Psoas muscle (tissue), 8 donors: ENCODE measurements around the gene TRIM27. TPM values are rescaled to one million over a fixed set of nuclear protein-coding genes. Genes with fewer than 3 reads are reported as not detected.
A peak's percentile ranks its signal among the peaks of the same experiment; 100 is the strongest.
"Not testable (repeated sequence)": the region's sequence is repeated elsewhere in the genome, so short reads cannot be mapped to it uniquely, and the experiment has no call there.

Experiments
- ATAC-seq, 4 donors: fragments of 200-7000 bp; cut with Tn5 transposase; one replicate each; pipeline ENCODE4 v1.9.1; 2020; ENCODE audit warnings: moderate library complexity in 3 of 4, mild to moderate bottlenecking in 2 of 4
- DNase-seq, 2 donors: peaks; one replicate each; pipeline ENCODE4 v3.0.0-alpha.2; 2020
- H3K27ac ChIP-seq: fragments of 200-600 bp; one replicate; pipeline ENCODE4 v1.8.0; 2022
- H3K27me3 ChIP-seq, 3 donors: fragments of 200-600 bp in 1 of 3; one replicate each; pipeline versions ENCODE4 v1.6.1 to v1.8.0; 2013 to 2022; ENCODE audit warnings: low read length in 2 of 3, mild to moderate bottlenecking in 2 of 3, moderate library complexity in 1 of 3; ENCODE audit not compliant: insufficient read depth in 3 of 3
- H3K36me3 ChIP-seq, 2 donors: fragments of 200-600 bp in 1 of 2; one replicate each; pipeline versions ENCODE4 v1.6.1 to v1.8.0; 2013 to 2022; ENCODE audit warnings: low read depth in 1 of 2, mild to moderate bottlenecking in 1 of 2, moderate library complexity in 1 of 2; ENCODE audit not compliant: insufficient read depth in 1 of 2
- H3K4me1 ChIP-seq: fragments of 200-600 bp; one replicate; pipeline ENCODE4 v1.8.0; 2022
- H3K4me3 ChIP-seq: fragments of 200-600 bp; one replicate; pipeline ENCODE4 v1.8.0; 2022; ENCODE audit warnings: mild to moderate bottlenecking
- H3K9me3 ChIP-seq: fragments of 200-600 bp; one replicate; pipeline ENCODE4 v1.8.0; 2022
- CTCF ChIP-seq: fragments of 200-600 bp; IDR thresholded peaks from one replicate; pipeline ENCODE4 v1.8.0; 2022; ENCODE audit warnings: antibody characterized with exemption
- WGBS, 3 donors: extraction: QIAGEN DNeasy Blood & Tissue Kit; methylation state at CpG; one replicate each; pipeline versions ENCODE4 v1.1.6 to v1.1.7; 2013; 5-methylcytosine and 5-hydroxymethylcytosine counted together
- intact Hi-C, 2 donors: fragments of 100-400 bp; cut with DNase I; formaldehyde crosslinking; loops; one replicate each; pipeline versions ENCODE4 v1.11.0 to v1.14.2; 2022
- polyA plus RNA-seq, 3 donors: library from polyadenylated mRNA; stranded (reverse); fragments of 200-250 nt; gene quantifications; one replicate each; pipeline ENCODE4 v1.2.3, GENCODE V29; 2013
- total RNA-seq, 4 donors: library from RNA; stranded (reverse); fragmentation: NEBNext Ultra II Directional in 2 of 4; extraction: Animal tissue kit (Norgen Biotek cat#: 25700) in 2 of 4; gene quantifications; one replicate each; pipeline versions ENCODE4 v1.2.1 to v1.2.4, GENCODE V29; 2021 to 2023
- donor health status: healthy with polysubstance abuse.
- donor health status: DM: no; HTN: no; CAD: no; lungs with moderate emphysema.
- donor health status: Bipolar disorder and iron deficiency.
- donor health status: healthy.
- donor health status: DM: yes; HTN: yes; CAD: no.
- donor health status: DM: no; HTN: no; CAD: no.
- donor health status: DM: no; HTN: no; CAD: no.
- donor health status: DM: yes; HTN: yes; CAD: no.

The TRIM27 gene
- total and polyA plus RNA-seq, 7 donors, result 15.0 to 42.8 (median 23.7) TPM

- 45 to 55% (median 53%) methylated on average over 6 of the region's 6 CpGs for whole genome bisulfite sequencing, 3 donors
- intact Hi-C loops, result no loop called here
These were observed 48.5 kb downstream of the TRIM27 start for GRCh38 chr6:28875191-28875747.

GRCh38 chr6:28872157-28872817 is 51.5 kb downstream of the TRIM27 start:
- H3K4me1 ChIP-seq, ATAC-seq, intact Hi-C loops, H3K36me3 ChIP-seq, DNase-seq, H3K9me3 ChIP-seq, H3K27ac ChIP-seq, H3K4me3 ChIP-seq: not testable (repeated sequence)
- 85 to 92% (median 86%) methylated on average over 17 to 23 of the region's 28 CpGs for WGBS, 3 donors
- H3K27me3 ChIP-seq, result peaks cover 0 to 40% (median 0%) of the 10 kb centered on the region in 3 donors

More at GRCh38 chr6:28875191-28875747, 48.5 kb downstream of the TRIM27 start:
- ATAC-seq (no peak), DNase-seq (no peak)
- Histone ChIP-seq H3K4me3 (no peak overlapping the region), H3K9me3 (no peaks in the 10 kb centered on the region), H3K36me3 (no peaks in the 10 kb centered on the region), H3K27ac (no peak overlapping the region), H3K4me1 (no peaks in the 10 kb centered on the region), H3K27me3 (peaks cover 0 to 53% (median 2%) of the 10 kb centered on the region in 3 donors)
- TF ChIP-seq CTCF, result no peak

- H3K27ac ChIP-seq, result no peak overlapping the region
These were observed 52.2 kb downstream of the TRIM27 start for GRCh38 chr6:28871335-28872156.

GRCh38 chr6:28868873-28869272 is 54.9 kb downstream of the TRIM27 start:
- Histone ChIP-seq H3K4me1 (no peaks in the 10 kb centered on the region), H3K9me3 (no peaks in the 10 kb centered on the region), H3K27ac (no peak overlapping the region), H3K36me3 (no peaks in the 10 kb centered on the region), H3K4me3 (no peak overlapping the region), H3K27me3 (peaks cover 0 to 31% (median 7%) of the 10 kb centered on the region in 3 donors)
- DNase-seq (no peak), ATAC-seq (no peak)
- no peak for TF ChIP-seq CTCF
- 65 to 78% (median 71%) methylated on average over 2 of the region's 2 CpGs for WGBS, 3 donors
- intact Hi-C loops, result no loop called here

More at GRCh38 chr6:28871335-28872156, 52.2 kb downstream of the TRIM27 start:
- DNase-seq (no peak), ATAC-seq (no peak)
- TF ChIP-seq CTCF, result no peak
- peaks cover 0 to 39% (median under 1%) of the 10 kb centered on the region in 3 donors for H3K27me3 ChIP-seq
- no peak overlapping the region for H3K4me3 ChIP-seq
- H3K36me3 ChIP-seq, result no peaks in the 10 kb centered on the region
- 91 to 95% (median 95%) methylated on average over 13 of the region's 13 CpGs for WGBS, 3 donors
- intact Hi-C loops, result no loop called here
- H3K4me1 ChIP-seq, result no peaks in the 10 kb centered on the region
- H3K9me3 ChIP-seq, result no peaks in the 10 kb centered on the region

- ATAC-seq (peak in 1 of 4 donors; percentile 8), DNase-seq (no peak)
- Histone ChIP-seq H3K4me3 (peak overlapping the region; percentile 74), H3K27me3 (peaks cover 0 to 31% (median 8%) of the 10 kb centered on the region in 3 donors), H3K36me3 (no peaks in the 10 kb centered on the region), H3K27ac (no peak overlapping the region), H3K4me1 (no peaks in the 10 kb centered on the region), H3K9me3 (no peaks in the 10 kb centered on the region)
- 6 to 19% (median 13%) methylated on average over 5 of the region's 5 CpGs for WGBS, 3 donors
- TF ChIP-seq CTCF, result no peak
- intact Hi-C loops, result no loop called here
These were observed 56.7 kb downstream of the TRIM27 start for GRCh38 chr6:28867086-28867409.

- H3K9me3 ChIP-seq, intact Hi-C loops, H3K4me1 ChIP-seq, H3K36me3 ChIP-seq: not testable (repeated sequence)
- DNase-seq (peak; percentile 56 to 65), ATAC-seq (peak in 3 of 4 donors; percentile 24 to 41 (median 33))
- H3K27me3 ChIP-seq, result peaks cover 0 to 31% (median 12%) of the 10 kb centered on the region in 3 donors
- WGBS, 3 donors, result 0 to 1% (median 1%) methylated on average over 42 to 60 of the region's 60 CpGs
- peak overlapping the region; percentile 58 for H3K27ac ChIP-seq
- peak overlapping the region; percentile 74 for H3K4me3 ChIP-seq
These were observed 57.3 kb downstream of the TRIM27 start for GRCh38 chr6:28866205-28867085.
